H1 (cell line): ENCODE measurements around the gene TUT1.

ENCODE experiments used
- BCL11A ChIP-seq, 2 experiments: IDR thresholded peaks; one replicate each; pipeline ENCODE4 v1.6.1; 2011; ENCODE audit warnings: low read depth in 2 of 2, low read length in 2 of 2, mild to moderate bottlenecking in 2 of 2
- CREB1 ChIP-seq: IDR thresholded peaks from 2 replicates; pipeline ENCODE4 v1.6.1; 2012; ENCODE audit warnings: inconsistent platforms
- EP300 ChIP-seq, 2 experiments: IDR thresholded peaks; 1 replicate in 1 of 2; 2 replicates in 1 of 2; pipeline ENCODE4 v1.6.1; 2011 to 2012; ENCODE audit warnings: low read depth in 2 of 2, low read length in 2 of 2, mild to moderate bottlenecking in 2 of 2, borderline replicate concordance in 1 of 2, inconsistent platforms in 1 of 2, moderate library complexity in 1 of 2
- JUN ChIP-seq: IDR thresholded peaks from 2 replicates; pipeline ENCODE4 v1.6.1; 2011; ENCODE audit warnings: low read depth, mild to moderate bottlenecking, improper control_type of control experiment, low read length
- KDM5A ChIP-seq: fragments of 200-600 bp; IDR thresholded peaks from 2 replicates; pipeline ENCODE4 v1.7.1; 2012; ENCODE audit warnings: mild to moderate bottlenecking, low read length, inconsistent platforms, mixed read lengths
- POLR2A ChIP-seq, 2 experiments: IDR thresholded peaks; 1 replicate in 1 of 2; 2 replicates in 1 of 2; pipeline ENCODE4 v1.6.1; 2011; ENCODE audit warnings: low read depth in 2 of 2, low read length in 2 of 2, mild to moderate bottlenecking in 2 of 2; ENCODE audit errors: control extremely low read depth in 1 of 2
- POLR2AphosphoS5 ChIP-seq: IDR thresholded peaks from 2 replicates; pipeline ENCODE4 v1.6.1; 2011; ENCODE audit warnings: low read depth, low read length
- POU5F1 ChIP-seq: IDR thresholded peaks from 2 replicates; pipeline ENCODE4 v1.6.1; 2011; ENCODE audit warnings: low read depth, mild to moderate bottlenecking, low read length, moderate library complexity
- RFX5 ChIP-seq: IDR thresholded peaks from 2 replicates; pipeline ENCODE4 v1.6.1; 2011; ENCODE audit warnings: low read depth, low read length, improper control_type of control experiment, borderline replicate concordance
- SIN3A ChIP-seq, 2 experiments: IDR thresholded peaks in 1 of 2; conservative IDR thresholded peaks in 1 of 2; 2 replicates each; pipeline ENCODE4 v1.6.1; 2011 to 2012; ENCODE audit warnings: low read length in 2 of 2, improper control_type of control experiment in 1 of 2, low read depth in 1 of 2, mild to moderate bottlenecking in 1 of 2
- TAF1 ChIP-seq: IDR thresholded peaks from 2 replicates; pipeline ENCODE4 v1.6.1; 2011; ENCODE audit warnings: mild to moderate bottlenecking, low read depth, low read length
- ZNF274 ChIP-seq: IDR thresholded peaks from 2 replicates; pipeline ENCODE4 v1.7.0; 2012; ENCODE audit warnings: low read length, borderline replicate concordance; ENCODE audit errors: extremely low read depth
- TF ChIP-seq, protein P1 (sequence below), 3 experiments: IDR thresholded peaks; 1 replicate in 2 of 3; 2 replicates in 1 of 3; pipeline versions ENCODE4 v1.5.1 to v1.6.1; 2011; ENCODE audit warnings: low read length in 3 of 3, mild to moderate bottlenecking in 3 of 3, inconsistent platforms in 2 of 3, low read depth in 1 of 3, moderate library complexity in 1 of 3; ENCODE audit not compliant: insufficient read depth in 1 of 3; ENCODE audit errors: control extremely low read depth in 1 of 3
- TF ChIP-seq, protein P2 (sequence below): IDR thresholded peaks from 2 replicates; pipeline ENCODE4 v1.6.1; 2011; ENCODE audit warnings: low read length, improper control_type of control experiment

DNA sequence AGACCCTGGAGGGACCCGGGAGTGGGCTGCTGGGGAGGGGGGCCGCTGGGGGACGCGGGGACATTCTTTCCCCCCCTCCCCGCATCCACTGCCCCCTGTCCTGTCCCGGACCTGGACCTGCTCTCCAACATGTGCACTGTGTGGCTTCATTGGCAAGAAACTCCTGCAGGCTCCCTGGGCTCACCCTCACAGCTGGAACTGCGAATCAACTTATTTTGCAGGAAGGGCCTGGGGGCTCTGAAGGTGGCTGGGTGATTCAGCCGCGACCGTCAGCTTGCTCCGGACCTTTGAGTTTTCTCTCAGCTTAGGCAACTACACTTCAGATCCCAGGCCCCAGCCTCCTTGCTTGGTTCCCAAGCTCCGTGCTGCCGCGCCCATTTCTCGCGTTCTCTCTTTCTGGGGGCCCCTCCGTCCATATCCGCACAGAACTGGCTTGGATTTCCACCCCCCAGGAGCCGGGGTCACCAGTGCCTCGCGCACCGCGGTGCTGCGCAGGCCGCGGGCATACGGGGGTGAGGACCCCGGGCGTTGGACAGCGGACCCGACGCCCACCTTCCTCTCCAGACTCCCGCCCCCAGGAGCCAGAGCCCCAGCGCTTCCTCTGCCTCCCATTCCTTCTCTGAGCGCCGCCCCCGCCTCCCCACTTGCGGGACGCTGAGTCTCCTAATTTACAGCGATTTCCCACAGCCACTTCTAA, 44.2 kb downstream of the TUT1 start:
- TF ChIP-seq POLR2AphosphoS5 (no peak), POLR2A (IDR thresholded peaks at IDR 0.05; ENCODE audit: control extremely low read depth in 1 of 2, low read depth in 2 of 2, low read length in 2 of 2) (no peak), BCL11A (IDR thresholded peaks at IDR 0.05; ENCODE audit: low read depth in 2 of 2, low read length in 2 of 2) (no peak), SIN3A (conservative IDR thresholded peaks at IDR 0.05 in 1 of 2, IDR thresholded peaks at IDR 0.05 in 1 of 2; ENCODE audit: low read depth in 1 of 2, low read length in 2 of 2) (no peak), TAF1 (no peak), EP300 (IDR thresholded peaks at IDR 0.05; ENCODE audit: borderline replicate concordance in 1 of 2, low read depth in 2 of 2, low read length in 2 of 2) (no peak), JUN (no peak), ZNF274 (no peak), KDM5A (no peak), CREB1 (no peak), RFX5 (no peak), POU5F1 (no peak)
- TF ChIP-seq, protein P1, sequence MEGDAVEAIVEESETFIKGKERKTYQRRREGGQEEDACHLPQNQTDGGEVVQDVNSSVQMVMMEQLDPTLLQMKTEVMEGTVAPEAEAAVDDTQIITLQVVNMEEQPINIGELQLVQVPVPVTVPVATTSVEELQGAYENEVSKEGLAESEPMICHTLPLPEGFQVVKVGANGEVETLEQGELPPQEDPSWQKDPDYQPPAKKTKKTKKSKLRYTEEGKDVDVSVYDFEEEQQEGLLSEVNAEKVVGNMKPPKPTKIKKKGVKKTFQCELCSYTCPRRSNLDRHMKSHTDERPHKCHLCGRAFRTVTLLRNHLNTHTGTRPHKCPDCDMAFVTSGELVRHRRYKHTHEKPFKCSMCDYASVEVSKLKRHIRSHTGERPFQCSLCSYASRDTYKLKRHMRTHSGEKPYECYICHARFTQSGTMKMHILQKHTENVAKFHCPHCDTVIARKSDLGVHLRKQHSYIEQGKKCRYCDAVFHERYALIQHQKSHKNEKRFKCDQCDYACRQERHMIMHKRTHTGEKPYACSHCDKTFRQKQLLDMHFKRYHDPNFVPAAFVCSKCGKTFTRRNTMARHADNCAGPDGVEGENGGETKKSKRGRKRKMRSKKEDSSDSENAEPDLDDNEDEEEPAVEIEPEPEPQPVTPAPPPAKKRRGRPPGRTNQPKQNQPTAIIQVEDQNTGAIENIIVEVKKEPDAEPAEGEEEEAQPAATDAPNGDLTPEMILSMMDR (IDR thresholded peaks at IDR 0.05; ENCODE audit: control extremely low read depth in 1 of 3, insufficient read depth in 1 of 3, low read depth in 1 of 3, low read length in 3 of 3), result no peak
- TF ChIP-seq, protein P2, sequence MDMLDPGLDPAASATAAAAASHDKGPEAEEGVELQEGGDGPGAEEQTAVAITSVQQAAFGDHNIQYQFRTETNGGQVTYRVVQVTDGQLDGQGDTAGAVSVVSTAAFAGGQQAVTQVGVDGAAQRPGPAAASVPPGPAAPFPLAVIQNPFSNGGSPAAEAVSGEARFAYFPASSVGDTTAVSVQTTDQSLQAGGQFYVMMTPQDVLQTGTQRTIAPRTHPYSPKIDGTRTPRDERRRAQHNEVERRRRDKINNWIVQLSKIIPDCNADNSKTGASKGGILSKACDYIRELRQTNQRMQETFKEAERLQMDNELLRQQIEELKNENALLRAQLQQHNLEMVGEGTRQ, result no peak
